HTERT RPE-1 (cell line): ENCODE data around the gene LTBP2.

ENCODE experiments used
- in situ Hi-C: fragments of 300-500 bp; cut with MboI; formaldehyde crosslinking; loops from 4 replicates; pipeline ENCODE4 v1.14.3; 2020; ENCODE audit warnings: low sequenced_read_pairs

Gene LTBP2

GRCh38 chr14:74638966-74639365 lies 26.9 kb upstream of the LTBP2 start:
- in situ Hi-C loops = no loop called here

GRCh38 chr14:74638066-74638465 lies 26.0 kb upstream of the LTBP2 start:
- in situ Hi-C loops = no loop called here

- in situ Hi-C loops = no loop called here
These were observed 25.1 kb upstream of the LTBP2 start for GRCh38 chr14:74637178-74637550.

- in situ Hi-C loops = no loop called here
These were observed 24.6 kb upstream of the LTBP2 start for GRCh38 chr14:74636424-74637177.

- in situ Hi-C loops = no loop called here
These were observed 23.8 kb upstream of the LTBP2 start for GRCh38 chr14:74635847-74636246.

GRCh38 chr14:74634964-74635363 lies 22.9 kb upstream of the LTBP2 start:
- in situ Hi-C loops = no loop called here

GRCh38 chr14:74634481-74634880 lies 22.4 kb upstream of the LTBP2 start:
- in situ Hi-C loops = no loop called here

- in situ Hi-C loops = no loop called here
These were observed 19.0 kb upstream of the LTBP2 start for GRCh38 chr14:74630881-74631690.

- in situ Hi-C loops = no loop called here
These were observed 16.4 kb upstream of the LTBP2 start for GRCh38 chr14:74628418-74628817.

GRCh38 chr14:74627076-74627475 lies 15.0 kb upstream of the LTBP2 start:
- in situ Hi-C loops = no loop called here

- in situ Hi-C loops = no loop called here
These were observed 10.2 kb upstream of the LTBP2 start for GRCh38 chr14:74622257-74622656.

- in situ Hi-C loops = no loop called here
These were observed 9.5 kb upstream of the LTBP2 start for GRCh38 chr14:74621556-74621955.

- in situ Hi-C loops = no loop called here
These were observed 8.9 kb upstream of the LTBP2 start for GRCh38 chr14:74620923-74621322.

GRCh38 chr14:74620497-74620921 lies 8.5 kb upstream of the LTBP2 start:
- in situ Hi-C loops = no loop called here

- in situ Hi-C loops = no loop called here
These were observed 7.7 kb upstream of the LTBP2 start for GRCh38 chr14:74619672-74620131.

GRCh38 chr14:74618078-74618952 lies 6.3 kb upstream of the LTBP2 start:
- in situ Hi-C loops = no loop called here

- in situ Hi-C loops = no loop called here
These were observed 5.1 kb upstream of the LTBP2 start for GRCh38 chr14:74616996-74617700.

GRCh38 chr14:74616507-74616906 lies 4.5 kb upstream of the LTBP2 start:
- in situ Hi-C loops = no loop called here

GRCh38 chr14:74615735-74616134 lies 3.7 kb upstream of the LTBP2 start:
- in situ Hi-C loops = no loop called here
